NCI-H1417 treated with DMSO at 0.1 percent for 48 hours (cell line): Measurements from ENCODE around the gene EPS8L2.
"Not testable (repeated sequence)": the region's sequence is repeated elsewhere in the genome, so short reads cannot be mapped to it uniquely, and the experiment has no call there.

Experiments used
- DNase-seq: peaks from one replicate; lab custom pipeline; 2025; lab: John Stamatoyannopoulos, UW

EPS8L2 gene

GRCh38 chr11:690244-690643 is 15.8 kb upstream of the EPS8L2 start:
- DNase-seq: not testable (repeated sequence)

GRCh38 chr11:690738-691633 is 15.0 kb upstream of the EPS8L2 start:
- no peak for DNase-seq

GRCh38 chr11:691710-692590 is 14.1 kb upstream of the EPS8L2 start:
- DNase-seq: no peak

- no peak for DNase-seq
Observed at GRCh38 chr11:692824-693414, 13.1 kb upstream of the EPS8L2 start.

GRCh38 chr11:693415-693831 is 12.6 kb upstream of the EPS8L2 start:
- DNase-seq: no peak

GRCh38 chr11:693887-694562 is 12.0 kb upstream of the EPS8L2 start:
- DNase-seq: no peak

- DNase-seq: peak; percentile 72
Observed at GRCh38 chr11:694563-695287, 11.3 kb upstream of the EPS8L2 start, which contains the start of gene DEAF1. Gene DEAF1, minus strand, starts transcription at chr11:695222. Its CDS starts 175 bp downstream, at chr11:695047.

GRCh38 chr11:695288-695537 is 10.8 kb upstream of the EPS8L2 start:
- no peak for DNase-seq

GRCh38 chr11:695538-696248 is 10.3 kb upstream of the EPS8L2 start, which contains the start of gene TMEM80:
Gene TMEM80, plus strand, starts transcription at chr11:695816. Its CDS starts 12 bp downstream, at chr11:695828.
- peak; percentile 76 for DNase-seq

GRCh38 chr11:696955-697491 is 9.0 kb upstream of the EPS8L2 start:
- DNase-seq: no peak

GRCh38 chr11:697811-698311 is 8.2 kb upstream of the EPS8L2 start:
- no peak for DNase-seq

- DNase-seq: no peak
Observed at GRCh38 chr11:698493-699115, 7.4 kb upstream of the EPS8L2 start.

- no peak for DNase-seq
Observed at GRCh38 chr11:699116-699508, 6.9 kb upstream of the EPS8L2 start.

GRCh38 chr11:699753-700152 is 6.3 kb upstream of the EPS8L2 start:
- DNase-seq: no peak

- DNase-seq: no peak
Observed at GRCh38 chr11:701741-702461, 4.1 kb upstream of the EPS8L2 start.

- no peak for DNase-seq
Observed at GRCh38 chr11:702462-703461, 3.3 kb upstream of the EPS8L2 start.

GRCh38 chr11:703506-703905 is 2.5 kb upstream of the EPS8L2 start:
- DNase-seq: no peak

- DNase-seq: no peak
Observed at GRCh38 chr11:704228-704674, 1.8 kb upstream of the EPS8L2 start.
